Epithelial cell of proximal tubule (primary cell): Measurements from ENCODE around the gene SLC6A2. TPM values are rescaled to one million over a fixed set of nuclear protein-coding genes. Genes with fewer than 3 reads are reported as not detected.

Source experiments
- DNase-seq: peaks from one replicate; pipeline ENCODE4 v3.0.0-alpha.2; 2011; ENCODE audit warnings: low read depth
- H3K4me3 ChIP-seq: 2 replicates; pipeline ENCODE4 v1.5.1; 2011; ENCODE audit warnings: low read depth, mild to moderate bottlenecking, low read length
- total RNA-seq: library from RNA; depleted of rRNA; stranded (reverse); fragments of >200 nt; gene quantifications from 2 replicates; pipeline ENCODE4 v1.2.3, GENCODE V29; 2015
- TF ChIP-seq, protein P1 (sequence below): conservative IDR thresholded peaks from 2 replicates; pipeline ENCODE4 v1.5.1; 2012; ENCODE audit warnings: low read depth, mild to moderate bottlenecking, low read length

SLC6A2 gene
- total RNA-seq, 1 donor from 2014 or later = not detected

DNA sequence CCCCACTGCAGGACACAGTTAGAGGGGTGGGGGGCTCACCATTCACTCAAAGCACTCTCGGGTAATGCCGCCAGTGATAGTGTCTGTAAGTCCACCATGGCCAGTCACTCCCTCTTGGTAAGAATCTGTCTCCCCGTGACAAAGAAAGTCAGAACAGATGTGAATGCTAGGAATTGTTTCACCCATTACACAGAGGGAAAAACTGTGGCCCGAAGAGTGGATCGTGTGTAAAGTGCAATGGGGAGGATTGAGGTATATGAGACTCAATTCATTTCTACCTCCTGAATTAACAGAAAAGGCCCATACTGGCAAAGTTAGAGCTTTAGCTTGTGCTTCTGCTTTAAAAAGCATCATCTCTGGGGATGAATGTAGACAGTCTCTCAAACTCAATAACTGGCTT is 17.5 kb upstream of the SLC6A2 start:
- no peak for DNase-seq
- TF ChIP-seq, protein P1, sequence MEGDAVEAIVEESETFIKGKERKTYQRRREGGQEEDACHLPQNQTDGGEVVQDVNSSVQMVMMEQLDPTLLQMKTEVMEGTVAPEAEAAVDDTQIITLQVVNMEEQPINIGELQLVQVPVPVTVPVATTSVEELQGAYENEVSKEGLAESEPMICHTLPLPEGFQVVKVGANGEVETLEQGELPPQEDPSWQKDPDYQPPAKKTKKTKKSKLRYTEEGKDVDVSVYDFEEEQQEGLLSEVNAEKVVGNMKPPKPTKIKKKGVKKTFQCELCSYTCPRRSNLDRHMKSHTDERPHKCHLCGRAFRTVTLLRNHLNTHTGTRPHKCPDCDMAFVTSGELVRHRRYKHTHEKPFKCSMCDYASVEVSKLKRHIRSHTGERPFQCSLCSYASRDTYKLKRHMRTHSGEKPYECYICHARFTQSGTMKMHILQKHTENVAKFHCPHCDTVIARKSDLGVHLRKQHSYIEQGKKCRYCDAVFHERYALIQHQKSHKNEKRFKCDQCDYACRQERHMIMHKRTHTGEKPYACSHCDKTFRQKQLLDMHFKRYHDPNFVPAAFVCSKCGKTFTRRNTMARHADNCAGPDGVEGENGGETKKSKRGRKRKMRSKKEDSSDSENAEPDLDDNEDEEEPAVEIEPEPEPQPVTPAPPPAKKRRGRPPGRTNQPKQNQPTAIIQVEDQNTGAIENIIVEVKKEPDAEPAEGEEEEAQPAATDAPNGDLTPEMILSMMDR = no peak
- no peak overlapping the region for H3K4me3 ChIP-seq

DNA sequence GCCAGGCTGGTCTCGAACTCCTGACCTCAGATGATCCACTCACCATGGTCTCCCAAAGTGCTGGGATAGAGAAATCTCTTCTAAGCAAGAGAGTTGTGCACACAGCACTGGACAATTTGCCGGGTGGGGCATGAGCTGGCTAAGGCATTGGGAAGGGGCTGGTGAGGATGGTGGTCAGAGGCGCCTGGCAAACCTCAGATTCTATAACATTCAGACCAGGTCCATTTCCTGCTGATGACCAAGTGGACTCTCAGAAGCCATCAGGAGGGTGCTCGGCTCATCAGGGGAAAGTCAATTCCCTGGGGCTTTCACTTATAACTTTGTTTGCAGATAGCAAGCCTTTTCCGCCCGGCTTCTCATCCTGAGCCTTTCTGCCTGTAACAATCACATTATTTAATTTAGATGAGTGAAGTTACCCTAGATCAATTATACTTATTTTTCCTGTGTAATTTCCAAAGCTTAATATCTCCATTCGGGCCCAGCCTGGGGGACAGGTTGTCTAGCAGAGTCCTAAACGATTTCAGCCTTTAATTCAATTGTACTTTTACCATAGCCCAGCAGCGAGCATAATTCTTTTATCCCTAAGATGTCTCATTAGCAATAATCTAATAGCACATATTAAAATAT is 15.0 kb upstream of the SLC6A2 start:
- no peak for DNase-seq
- no peak overlapping the region for H3K4me3 ChIP-seq
- TF ChIP-seq, protein P1 = no peak

DNA sequence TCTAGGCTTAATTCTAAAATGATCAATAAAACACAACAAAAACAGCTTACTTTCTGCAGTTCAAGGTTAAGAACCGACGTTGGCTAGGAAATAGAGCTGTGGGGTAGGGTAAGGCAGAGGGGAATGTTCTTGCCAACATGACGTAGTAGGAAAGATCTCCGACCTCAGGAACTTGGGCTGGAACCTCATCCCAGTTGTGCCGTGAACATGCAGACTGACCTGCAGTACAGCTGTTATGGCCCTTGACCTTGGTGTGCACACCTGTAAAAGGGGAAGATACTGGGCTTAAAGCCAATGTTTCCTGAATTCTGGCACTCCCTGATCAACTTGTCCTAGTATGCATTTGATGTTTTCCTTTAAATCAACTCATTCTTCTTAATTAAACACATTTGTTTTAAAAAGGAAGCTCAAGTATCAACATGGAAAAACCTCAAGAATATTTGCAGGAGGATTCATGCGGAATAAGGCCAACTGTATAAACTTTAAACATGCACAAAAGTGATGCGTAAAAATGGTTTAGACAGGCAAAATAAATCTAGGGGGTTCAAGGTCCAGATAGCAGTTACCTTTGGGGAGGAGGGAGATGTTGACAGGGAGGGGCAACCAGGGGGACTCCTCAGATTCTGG is 14.2 kb upstream of the SLC6A2 start:
- H3K4me3 ChIP-seq = no peak overlapping the region
- DNase-seq = no peak
- TF ChIP-seq, protein P1 = no peak

DNA sequence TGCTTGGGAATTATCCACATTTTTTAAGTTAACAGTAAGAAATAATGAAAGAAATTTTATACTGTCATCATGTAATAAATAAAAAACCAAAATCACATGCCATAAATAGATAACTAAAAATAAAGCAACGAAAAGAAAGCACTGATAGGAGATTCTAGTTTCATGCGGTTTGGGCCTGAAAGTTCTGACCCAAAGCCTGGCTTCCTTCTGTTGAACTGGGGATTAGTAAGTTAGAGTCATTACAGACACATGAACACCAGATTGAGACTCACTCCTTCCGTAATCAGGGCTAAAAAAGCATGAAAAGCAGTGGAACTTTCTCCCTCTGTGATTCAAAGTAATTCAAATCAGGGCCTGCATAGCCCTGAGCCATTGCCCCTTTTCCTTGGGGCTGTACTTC is 13.2 kb upstream of the SLC6A2 start:
- TF ChIP-seq, protein P1 = no peak
- no peak overlapping the region for H3K4me3 ChIP-seq
- DNase-seq = no peak

DNA sequence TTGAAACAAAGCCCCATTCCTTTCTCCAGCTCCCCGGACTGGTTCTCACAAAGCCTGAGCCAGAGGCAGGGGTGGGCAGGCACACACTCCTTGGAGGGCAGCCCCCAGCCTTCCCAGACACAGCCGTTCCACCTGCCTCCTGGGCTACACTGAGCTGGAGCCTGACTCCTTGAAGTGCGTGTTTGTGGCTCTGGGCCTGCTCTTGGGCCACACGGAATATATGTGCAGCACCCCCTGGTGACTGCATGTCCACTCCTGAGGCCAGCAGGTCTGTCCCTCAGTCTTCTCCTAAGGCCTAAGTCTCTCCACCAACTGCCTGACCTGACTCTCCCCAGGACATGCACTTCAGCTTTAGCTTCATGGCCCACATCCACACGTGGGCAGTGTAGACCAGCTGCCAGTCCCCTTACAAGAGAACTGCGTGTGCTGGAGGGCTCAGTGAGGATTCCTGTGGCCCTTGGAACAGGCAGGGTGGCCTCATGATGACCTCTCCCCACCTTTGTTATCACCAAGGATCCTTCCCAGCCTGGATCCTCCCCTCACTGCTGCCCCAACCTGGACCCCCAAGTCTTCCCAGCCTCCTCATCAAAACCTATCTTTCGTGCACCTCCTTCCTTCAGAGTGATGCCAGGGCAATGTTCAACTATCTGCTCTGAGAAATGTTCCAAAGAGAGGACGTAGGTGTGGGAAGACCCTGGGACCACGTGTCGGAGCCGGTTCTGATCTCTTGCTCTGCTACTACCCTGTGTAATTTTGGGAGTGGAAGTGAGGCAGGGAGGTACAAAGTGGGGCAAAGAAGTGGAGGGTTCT is 12.4 kb upstream of the SLC6A2 start:
- no peak for DNase-seq
- TF ChIP-seq, protein P1 = peak; percentile 14

DNA sequence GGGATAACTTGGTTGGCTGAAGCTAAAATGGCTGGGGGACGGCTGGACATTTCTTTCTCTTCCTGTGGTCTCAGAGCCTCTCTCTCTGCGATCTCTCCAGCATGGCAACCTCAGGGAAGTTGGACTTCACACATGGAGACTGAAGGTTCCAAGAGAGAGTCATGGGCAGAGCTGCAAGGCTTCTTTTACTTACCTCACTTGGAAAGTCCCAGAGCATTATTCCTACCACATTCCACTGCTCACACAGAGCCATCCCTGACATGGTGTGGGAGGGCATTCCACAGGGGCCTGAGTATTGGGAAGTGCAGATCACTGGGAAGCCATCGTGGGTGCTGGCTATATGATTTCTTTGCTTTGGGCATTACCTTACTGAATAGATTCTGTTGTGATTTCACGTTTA is 9.8 kb upstream of the SLC6A2 start:
- DNase-seq = no peak
- TF ChIP-seq, protein P1 = no peak
- no peak overlapping the region for H3K4me3 ChIP-seq

More for the DNA sequence above, 12.4 kb upstream of the SLC6A2 start:
- H3K4me3 ChIP-seq = no peak overlapping the region
